CD4-positive, alpha-beta T cell treated with Interleukin-6 for 4 hours (primary cell): ENCODE results near the gene C18orf63.
"Not testable (repeated sequence)": the region's sequence is repeated elsewhere in the genome, so short reads cannot be mapped to it uniquely, and the experiment has no call there.

Source experiments
- DNase-seq: peaks from one replicate; pipeline ENCODE4 v3.0.0-alpha.2; 2020; ENCODE audit warnings: mixed read lengths

Gene C18orf63

GRCh38 chr18:74315464-74316256 lies at the start of gene C18orf63:
Gene C18orf63 (plus strand): TSS chr18:74315839. CDS start chr18:74317866, 2,027 bp downstream.
- no peak for DNase-seq

DNA sequence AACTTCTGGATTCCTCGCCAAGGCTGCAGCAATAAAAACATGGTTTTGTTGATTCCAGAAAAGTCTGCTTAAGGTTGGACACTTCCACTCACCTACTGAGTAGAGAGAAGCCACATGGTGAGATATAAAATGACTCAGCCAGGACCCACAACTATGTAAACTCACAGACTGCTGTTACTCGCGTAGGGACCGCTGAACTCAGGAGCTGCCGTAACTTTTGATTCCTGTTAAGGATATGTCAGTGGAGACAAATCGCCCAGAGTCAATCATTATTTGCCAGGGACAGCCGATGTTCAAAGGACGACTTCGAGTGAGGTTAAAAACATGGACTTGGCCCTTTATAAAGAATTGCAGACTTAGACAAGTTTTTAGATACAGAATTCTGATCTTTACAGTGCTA lies 49.5 kb upstream of the C18orf63 start:
- no peak for DNase-seq

GRCh38 chr18:74268175-74268574 lies 47.5 kb upstream of the C18orf63 start:
- no peak for DNase-seq

DNA sequence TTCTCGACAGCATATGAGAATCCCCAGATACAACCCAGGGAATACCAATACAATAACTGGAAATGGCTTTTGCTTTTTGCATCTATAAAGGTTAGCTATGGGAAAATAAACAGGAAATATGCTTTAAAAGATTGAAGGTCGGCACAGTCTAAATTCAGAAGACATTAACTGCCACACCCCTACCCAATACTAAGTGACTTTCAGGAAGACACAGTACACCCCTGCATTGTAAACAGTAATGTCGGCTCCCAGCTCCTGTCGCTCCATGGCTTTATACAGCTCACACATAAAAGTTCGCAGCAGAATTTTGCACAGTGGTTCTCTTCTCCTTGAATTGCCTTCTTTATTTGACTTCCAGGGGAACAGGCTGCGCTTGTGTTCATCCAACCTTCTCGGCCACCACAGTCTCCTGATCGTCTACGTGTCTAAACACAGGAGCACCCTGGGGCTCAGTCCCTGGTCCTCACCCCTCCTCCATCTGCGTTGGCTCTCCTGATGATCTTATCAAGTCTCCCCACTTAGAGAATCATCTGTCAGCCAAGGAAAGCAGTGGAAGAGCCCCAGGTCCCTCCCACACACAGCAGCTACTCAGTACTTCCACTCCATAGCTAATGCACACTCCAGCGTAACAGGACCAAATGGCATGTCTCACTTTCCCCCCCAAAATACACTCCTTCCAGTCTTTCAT lies 46.6 kb upstream of the C18orf63 start:
- DNase-seq = no peak

DNA sequence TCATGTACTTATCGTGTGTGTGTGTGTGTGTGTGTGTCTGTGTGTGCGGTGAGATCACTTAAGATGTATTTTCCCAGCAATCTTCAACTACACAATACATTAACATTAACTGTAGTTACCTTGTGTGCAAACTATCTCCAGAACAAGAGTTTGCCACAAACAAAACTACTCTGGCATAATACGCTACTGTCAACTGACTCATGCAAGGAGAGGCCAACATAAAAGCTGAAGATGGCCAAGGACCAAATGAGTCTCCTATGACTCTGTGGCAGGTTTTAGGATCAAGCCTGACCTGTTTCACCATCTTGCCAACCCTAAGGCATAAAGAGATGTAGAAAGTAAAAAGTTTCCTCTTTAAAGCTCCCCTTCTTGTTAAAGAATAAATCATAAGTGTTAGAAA lies 44.0 kb upstream of the C18orf63 start:
- DNase-seq = no peak

- no peak for DNase-seq
Measured at GRCh38 chr18:74273394-74273793, 42.2 kb upstream of the C18orf63 start.

- no peak for DNase-seq
Measured at GRCh38 chr18:74274700-74275099, 40.9 kb upstream of the C18orf63 start.

DNA sequence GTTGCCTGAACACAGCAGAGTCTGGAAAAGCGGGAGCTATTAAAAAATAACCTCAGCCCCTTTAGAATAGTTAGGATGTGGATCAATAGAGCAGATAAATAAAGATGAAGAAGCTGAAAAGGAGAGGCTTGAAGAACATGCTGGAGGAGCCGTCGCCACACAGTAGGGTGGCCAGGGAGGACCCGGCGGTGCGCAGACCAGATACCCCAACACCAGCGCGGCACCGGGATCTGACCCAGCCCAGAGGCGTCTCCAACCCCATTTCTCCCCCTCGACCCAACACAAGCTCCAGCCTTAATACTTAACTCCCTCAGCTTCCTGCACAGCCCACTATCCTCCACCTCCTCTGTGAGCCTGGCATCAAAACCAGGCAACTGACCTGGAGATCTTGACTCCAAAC lies 39.9 kb upstream of the C18orf63 start:
- DNase-seq = no peak

- no peak for DNase-seq
Measured at GRCh38 chr18:74276609-74277008, 39.0 kb upstream of the C18orf63 start.

- no peak for DNase-seq
Measured at GRCh38 chr18:74277296-74277695, 38.3 kb upstream of the C18orf63 start.

GRCh38 chr18:74278058-74278457 lies 37.6 kb upstream of the C18orf63 start:
- DNase-seq = no peak

DNA sequence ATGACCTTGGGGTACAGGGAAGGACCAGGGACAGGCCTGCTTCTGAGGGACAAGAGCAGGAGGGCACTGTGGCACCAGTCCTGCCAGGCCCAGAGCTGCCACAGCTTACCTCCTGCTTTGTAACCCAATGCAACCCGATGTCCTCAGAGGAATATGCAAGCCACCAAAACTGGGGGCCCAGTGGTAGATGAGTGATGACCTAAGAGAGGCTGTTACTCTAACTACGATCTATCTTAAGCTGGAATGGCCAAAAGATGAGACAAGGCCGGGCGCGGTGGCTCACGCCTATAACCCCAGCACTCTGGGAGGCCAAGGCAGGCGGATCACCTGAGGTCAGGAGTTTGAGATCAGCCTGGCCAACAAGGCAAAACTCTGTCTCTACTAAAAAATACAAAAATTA lies 36.7 kb upstream of the C18orf63 start:
- no peak for DNase-seq

- DNase-seq = no peak
Measured at GRCh38 chr18:74281011-74281979, 34.3 kb upstream of the C18orf63 start.

DNA sequence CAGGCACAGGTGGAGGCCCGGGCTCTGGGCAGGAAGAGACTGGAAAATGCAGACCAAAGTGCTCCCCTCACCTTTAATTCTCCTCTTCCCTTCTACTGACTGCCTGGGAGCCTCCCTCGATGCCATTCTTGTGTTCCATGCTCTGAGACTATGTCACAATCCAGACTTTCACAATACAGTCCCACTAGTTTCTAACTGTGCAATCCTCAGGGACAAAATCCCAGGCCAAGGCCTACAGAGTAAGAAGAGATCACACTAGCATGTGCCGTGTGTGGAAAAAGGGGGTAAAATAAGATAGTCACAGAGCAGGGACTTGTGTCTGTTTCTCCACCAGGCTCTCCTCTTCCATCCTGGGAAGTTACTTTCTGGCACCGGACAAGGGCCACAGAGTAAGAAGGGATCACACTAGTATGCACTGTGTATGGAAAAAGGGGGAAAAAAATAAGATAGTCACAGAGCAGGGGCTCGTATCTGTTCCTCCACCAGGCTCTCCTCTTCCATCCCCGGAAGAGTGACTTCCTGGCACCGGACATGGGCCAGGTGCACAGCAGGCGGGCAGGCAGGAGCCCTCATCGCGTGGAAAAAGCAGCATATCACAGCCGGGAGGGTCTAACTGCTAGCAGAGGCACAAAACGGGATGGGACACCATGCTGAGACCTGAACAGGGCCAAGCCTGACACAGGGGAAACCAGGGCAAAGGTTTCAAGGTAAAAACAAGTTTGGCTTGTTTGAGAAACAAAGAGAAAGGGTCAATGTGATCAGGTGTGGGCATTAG lies 33.5 kb upstream of the C18orf63 start:
- DNase-seq = no peak

- peak; percentile 17 for DNase-seq
Measured at GRCh38 chr18:74282755-74283554, 32.7 kb upstream of the C18orf63 start.

DNA sequence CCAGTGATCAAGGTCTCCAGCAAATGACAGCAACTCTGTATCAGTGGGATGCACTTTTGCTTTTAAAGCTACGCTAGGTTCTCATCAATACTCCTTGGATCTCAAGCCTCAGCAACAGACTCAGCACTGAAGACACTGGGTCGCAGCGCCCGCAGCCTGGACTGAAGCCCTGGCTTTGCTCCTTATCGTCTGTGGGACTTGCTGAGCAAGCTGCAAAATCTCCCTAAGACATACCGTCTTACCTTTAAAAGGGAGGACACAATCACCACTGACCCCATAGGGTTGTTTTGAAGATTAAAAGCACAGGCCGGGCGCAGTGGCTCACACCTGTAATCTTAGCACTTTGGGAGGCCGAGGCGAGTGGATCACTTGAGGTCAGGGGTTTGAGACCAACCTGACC lies 32.0 kb upstream of the C18orf63 start:
- no peak for DNase-seq

DNA sequence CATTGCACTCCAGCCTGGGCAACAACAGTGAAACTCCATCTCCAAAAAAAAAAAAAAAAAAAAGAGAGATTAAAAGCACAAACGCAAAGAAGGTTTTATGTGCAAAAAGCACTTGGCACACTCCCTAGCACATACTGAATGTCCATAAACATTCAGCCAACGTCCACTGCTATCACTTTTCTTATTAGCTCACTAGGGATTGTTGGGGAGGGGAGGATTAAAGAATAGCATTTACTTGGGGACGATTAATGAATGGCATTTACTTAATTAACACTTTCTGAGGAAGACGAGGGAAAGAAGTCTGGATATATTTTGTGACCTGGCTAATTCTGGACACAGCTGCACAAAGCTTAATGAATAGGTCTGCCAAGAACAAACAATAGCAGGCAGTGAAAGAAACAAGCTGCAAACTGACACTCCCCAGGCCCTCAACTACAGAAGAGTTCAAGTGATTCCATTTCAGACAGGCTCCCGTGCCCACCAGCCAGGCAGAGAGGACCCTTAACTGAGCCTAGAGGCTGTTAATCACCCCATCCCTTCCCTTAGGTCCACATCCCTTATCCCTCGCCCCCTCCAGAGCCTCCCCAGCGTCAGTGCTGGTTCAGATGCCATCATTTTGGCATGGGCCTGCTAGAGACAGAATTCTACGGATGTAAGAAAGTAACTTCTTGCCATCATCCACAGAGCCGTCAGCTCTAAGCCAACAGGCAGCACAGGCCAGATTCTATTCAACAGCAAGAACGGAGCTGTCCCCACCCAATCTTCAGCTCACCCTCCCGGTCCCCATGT lies 31.3 kb upstream of the C18orf63 start:
- no peak for DNase-seq

DNA sequence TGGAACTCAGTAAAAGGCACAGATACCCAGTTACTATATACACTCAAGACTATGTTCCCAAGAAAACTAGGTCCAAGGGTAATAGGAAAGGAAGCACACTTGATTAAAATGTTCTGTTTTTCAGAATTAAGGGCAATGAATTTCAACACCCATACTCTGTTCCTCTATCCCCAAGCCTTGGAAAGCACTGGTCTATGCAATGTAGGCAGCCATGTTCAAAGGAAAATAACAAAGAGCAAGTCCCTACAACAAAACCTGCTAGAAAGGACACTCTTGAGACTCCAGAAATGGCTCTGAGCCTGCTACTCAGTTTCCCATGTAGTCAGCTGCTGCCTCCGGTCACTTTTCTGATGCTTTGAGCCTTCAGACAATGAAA lies 30.7 kb upstream of the C18orf63 start:
- DNase-seq = no peak

DNA sequence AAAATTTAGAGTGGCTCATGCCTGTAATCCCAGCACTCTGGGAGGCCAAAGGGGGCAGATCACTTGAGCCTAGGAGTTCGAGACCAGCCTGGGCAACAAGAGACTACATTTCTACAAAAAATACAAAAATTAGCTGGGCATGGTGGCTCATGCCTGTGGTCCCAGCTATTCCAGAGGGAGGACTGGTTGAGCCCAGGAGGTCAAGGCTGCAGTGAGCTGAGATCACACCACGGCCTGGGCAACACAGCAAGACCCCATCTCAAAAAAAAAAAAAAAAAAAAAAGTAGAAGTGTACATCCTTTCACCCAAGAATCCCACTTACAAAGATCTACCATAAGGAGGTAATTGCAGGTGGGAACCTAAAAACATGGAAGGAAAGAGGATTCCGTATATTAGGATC lies 30.1 kb upstream of the C18orf63 start:
- DNase-seq = not testable (repeated sequence)

- DNase-seq = no peak
Measured at GRCh38 chr18:74286106-74286855, 29.4 kb upstream of the C18orf63 start.
